ENCODE measurements around the gene FBXL13.
"Not testable (repeated sequence)": the region's sequence is repeated elsewhere in the genome, so short reads cannot be mapped to it uniquely, and the experiment has no call there.

FBXL13 gene

DNA sequence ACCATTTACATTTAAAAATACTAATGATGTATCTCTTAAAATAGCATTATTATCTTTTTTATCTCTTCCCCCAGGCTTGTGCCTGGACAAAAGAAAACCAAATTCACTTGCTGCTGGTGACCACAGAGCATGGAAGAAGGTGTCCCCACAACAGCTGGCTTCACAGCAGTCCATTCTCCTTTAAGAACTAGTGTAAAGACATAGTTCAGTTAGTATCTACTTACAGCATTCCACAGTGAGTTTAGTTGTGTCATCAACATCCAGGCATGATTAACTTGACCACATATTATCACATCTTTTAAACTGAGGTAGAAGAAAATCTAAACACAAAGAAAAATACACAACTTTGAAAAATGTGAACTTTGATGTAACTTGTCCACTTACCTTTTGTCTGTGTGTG, 106.8 kb downstream of the FBXL13 start:
- H3K4me1 ChIP-seq (ENCODE audit: control insufficient read depth, insufficient read depth, low read length, poor library complexity, severe bottlenecking): no peaks in the 10 kb centered on the region
- no peaks in the 10 kb centered on the region for H3K9me3 ChIP-seq (ENCODE audit: control insufficient read depth, low read length)
- no peak overlapping the region for H3K4me3 ChIP-seq (ENCODE audit: extremely low read depth, insufficient read depth, low read length, poor library complexity, severe bottlenecking)
- no peak overlapping the region for H3K27ac ChIP-seq (ENCODE audit: low read depth, low read length, severe bottlenecking)
- H3K36me3 ChIP-seq (ENCODE audit: control insufficient read depth, insufficient read depth, low read length): no peaks in the 10 kb centered on the region

DNA sequence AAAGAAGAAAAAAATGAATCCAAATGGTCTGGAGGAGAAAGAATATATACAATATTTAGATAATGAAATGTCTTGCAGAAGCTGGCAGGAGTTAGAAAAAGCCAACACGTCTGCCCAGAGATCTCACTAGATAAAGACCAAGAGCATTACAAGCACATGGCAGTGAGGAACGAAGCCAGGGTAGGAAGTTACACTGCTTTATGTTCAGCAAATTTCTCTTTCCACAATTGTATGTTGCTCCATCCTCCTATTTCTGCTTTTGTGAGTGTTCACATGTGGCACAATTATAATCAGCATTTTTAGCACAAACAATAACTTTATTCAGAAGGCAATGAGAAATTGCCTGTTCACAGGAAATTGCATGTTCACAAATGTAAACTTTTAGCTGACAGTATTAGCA, 108.1 kb downstream of the FBXL13 start:
- no peak overlapping the region for H3K4me3 ChIP-seq (ENCODE audit: extremely low read depth, insufficient read depth, low read length, poor library complexity, severe bottlenecking)
- no peaks in the 10 kb centered on the region for H3K9me3 ChIP-seq (ENCODE audit: control insufficient read depth, low read length)
- H3K4me1 ChIP-seq (ENCODE audit: control insufficient read depth, insufficient read depth, low read length, poor library complexity, severe bottlenecking): no peaks in the 10 kb centered on the region
- WGBS, 2 experiments (ENCODE audit: insufficient coverage in 2 of 2): 87 to 92% methylated on average over 2 of the region's 2 CpGs
- no peak overlapping the region for H3K27ac ChIP-seq (ENCODE audit: low read depth, low read length, severe bottlenecking)
- H3K36me3 ChIP-seq (ENCODE audit: control insufficient read depth, insufficient read depth, low read length): no peaks in the 10 kb centered on the region

DNA sequence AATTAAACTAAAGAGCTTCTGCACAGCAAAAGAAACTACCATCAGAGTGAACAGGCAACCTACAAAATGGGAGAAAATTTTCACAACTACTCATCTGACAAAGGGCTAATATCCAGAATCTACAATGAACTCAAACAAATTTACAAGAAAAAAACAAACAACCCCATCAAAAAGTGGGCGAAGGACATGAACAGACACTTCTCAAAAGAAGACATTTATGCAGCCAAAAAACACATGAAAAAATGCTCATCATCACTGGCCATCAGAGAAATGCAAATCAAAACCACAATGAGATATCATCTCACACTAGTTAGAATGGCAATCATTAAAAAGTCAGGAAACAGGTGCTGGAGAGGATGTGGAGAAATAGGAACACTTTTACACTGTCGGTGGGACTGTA, 112.6 kb downstream of the FBXL13 start:
- not testable (repeated sequence) for H3K27ac ChIP-seq (ENCODE audit: low read depth, low read length, severe bottlenecking); H3K36me3 ChIP-seq (ENCODE audit: control insufficient read depth, insufficient read depth, low read length); H3K9me3 ChIP-seq (ENCODE audit: control insufficient read depth, low read length); H3K4me3 ChIP-seq (ENCODE audit: extremely low read depth, insufficient read depth, low read length, poor library complexity, severe bottlenecking); H3K4me1 ChIP-seq (ENCODE audit: control insufficient read depth, insufficient read depth, low read length, poor library complexity, severe bottlenecking)
- WGBS, 2 experiments (ENCODE audit: insufficient coverage in 2 of 2): no CpG with 5 or more reads among the region's 2 CpGs

DNA sequence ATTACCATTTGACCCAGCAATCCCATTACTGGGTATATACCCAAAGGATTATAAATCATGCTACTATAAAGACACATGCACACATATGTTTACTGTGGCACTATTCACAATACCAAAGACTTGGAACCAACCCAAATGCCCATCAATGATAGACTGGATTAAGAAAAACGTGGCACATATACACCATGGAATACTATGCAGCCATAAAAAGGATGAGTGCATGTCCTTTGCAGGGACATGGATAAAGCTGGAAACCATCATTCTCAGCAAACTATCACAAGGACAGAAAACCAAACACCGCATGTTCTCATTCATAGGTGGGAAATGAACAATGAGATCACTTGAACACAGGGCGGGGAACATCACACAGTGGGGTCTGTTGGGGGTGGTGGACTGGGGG, 116.6 kb downstream of the FBXL13 start:
- H3K4me3 ChIP-seq (ENCODE audit: extremely low read depth, insufficient read depth, low read length, poor library complexity, severe bottlenecking); H3K27ac ChIP-seq (ENCODE audit: low read depth, low read length, severe bottlenecking); H3K36me3 ChIP-seq (ENCODE audit: control insufficient read depth, insufficient read depth, low read length); H3K4me1 ChIP-seq (ENCODE audit: control insufficient read depth, insufficient read depth, low read length, poor library complexity, severe bottlenecking); H3K9me3 ChIP-seq (ENCODE audit: control insufficient read depth, low read length): not testable (repeated sequence)
- WGBS, 2 experiments (ENCODE audit: insufficient coverage in 2 of 2): 100% methylated on average over 1 of the region's 3 CpGs; no CpG with 5 or more reads in 1 of the 2 experiments

DNA sequence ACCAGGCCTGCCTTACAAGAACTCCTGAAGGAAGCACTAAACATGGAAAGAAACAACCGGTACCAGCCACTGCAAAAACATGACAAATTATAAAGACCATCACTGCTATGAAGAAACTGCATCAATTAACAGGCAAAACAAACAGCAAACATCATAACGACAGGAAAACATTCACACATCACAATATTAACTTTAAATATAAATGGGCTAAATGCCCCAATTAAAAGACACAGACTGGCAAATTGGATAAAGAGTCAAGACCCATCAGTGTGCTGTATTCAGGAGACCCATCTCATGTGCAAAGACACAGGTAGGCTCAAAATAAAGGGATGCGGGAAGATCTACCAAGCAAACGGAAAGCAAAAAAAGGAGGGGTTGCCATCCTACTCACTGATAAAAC, 120.2 kb downstream of the FBXL13 start:
- WGBS, 2 experiments (ENCODE audit: insufficient coverage in 2 of 2): 68 to 70% methylated on average over 2 of the region's 4 CpGs

DNA sequence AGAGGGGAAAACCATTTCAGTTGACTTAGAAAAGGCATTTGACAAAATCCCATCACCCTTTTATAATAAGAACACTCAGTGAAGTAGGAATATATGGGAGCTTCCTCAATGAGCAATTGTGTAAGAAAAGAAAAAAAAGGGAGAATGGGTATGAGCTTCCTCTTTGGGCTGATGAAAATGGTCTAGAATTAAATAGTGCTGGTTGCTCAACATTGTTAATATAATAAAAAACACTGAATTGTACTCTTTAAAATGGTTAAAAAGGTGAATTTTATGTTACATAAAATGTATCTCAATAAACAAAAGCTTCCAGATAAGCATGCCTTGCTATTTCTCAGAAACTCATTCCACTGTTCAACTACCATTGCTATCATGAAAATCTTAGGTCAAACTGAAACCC, 121.2 kb downstream of the FBXL13 start:
- no peak overlapping the region for H3K4me3 ChIP-seq (ENCODE audit: extremely low read depth, insufficient read depth, low read length, poor library complexity, severe bottlenecking)
- H3K4me1 ChIP-seq (ENCODE audit: control insufficient read depth, insufficient read depth, low read length, poor library complexity, severe bottlenecking): no peaks in the 10 kb centered on the region
- H3K9me3 ChIP-seq (ENCODE audit: control insufficient read depth, low read length): no peaks in the 10 kb centered on the region
- H3K36me3 ChIP-seq (ENCODE audit: control insufficient read depth, insufficient read depth, low read length): no peaks in the 10 kb centered on the region
- no peak overlapping the region for H3K27ac ChIP-seq (ENCODE audit: low read depth, low read length, severe bottlenecking)

More for the DNA sequence above, 120.2 kb downstream of the FBXL13 start:
- not testable (repeated sequence) for H3K9me3 ChIP-seq (ENCODE audit: control insufficient read depth, low read length); H3K4me3 ChIP-seq (ENCODE audit: extremely low read depth, insufficient read depth, low read length, poor library complexity, severe bottlenecking); H3K4me1 ChIP-seq (ENCODE audit: control insufficient read depth, insufficient read depth, low read length, poor library complexity, severe bottlenecking); H3K36me3 ChIP-seq (ENCODE audit: control insufficient read depth, insufficient read depth, low read length); H3K27ac ChIP-seq (ENCODE audit: low read depth, low read length, severe bottlenecking)

DNA sequence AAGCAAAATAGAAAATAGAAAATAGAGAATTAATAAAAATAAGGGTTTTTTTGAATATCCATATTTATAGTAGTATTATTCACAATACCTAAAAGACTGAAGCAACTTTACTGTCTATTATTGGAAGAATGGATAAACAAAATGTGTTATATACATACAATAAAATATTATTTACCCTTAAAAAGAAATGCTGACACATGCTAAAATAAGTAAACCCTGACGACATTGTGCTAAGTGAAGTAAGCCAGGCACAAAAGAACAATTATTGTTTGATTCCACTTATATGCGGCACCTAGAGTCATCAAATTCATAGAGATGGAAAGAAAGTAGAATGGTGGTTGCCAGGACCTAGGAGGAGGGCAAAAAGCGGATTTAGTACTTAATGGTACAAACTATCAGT, 122.8 kb downstream of the FBXL13 start:
- no peak overlapping the region for H3K4me3 ChIP-seq (ENCODE audit: extremely low read depth, insufficient read depth, low read length, poor library complexity, severe bottlenecking)
- WGBS, 2 experiments (ENCODE audit: insufficient coverage in 2 of 2): 97 to 100% methylated on average over 3 of the region's 3 CpGs
- H3K4me1 ChIP-seq (ENCODE audit: control insufficient read depth, insufficient read depth, low read length, poor library complexity, severe bottlenecking): no peaks in the 10 kb centered on the region
- no peaks in the 10 kb centered on the region for H3K9me3 ChIP-seq (ENCODE audit: control insufficient read depth, low read length)
- H3K36me3 ChIP-seq (ENCODE audit: control insufficient read depth, insufficient read depth, low read length): no peaks in the 10 kb centered on the region
- H3K27ac ChIP-seq (ENCODE audit: low read depth, low read length, severe bottlenecking): no peak overlapping the region

DNA sequence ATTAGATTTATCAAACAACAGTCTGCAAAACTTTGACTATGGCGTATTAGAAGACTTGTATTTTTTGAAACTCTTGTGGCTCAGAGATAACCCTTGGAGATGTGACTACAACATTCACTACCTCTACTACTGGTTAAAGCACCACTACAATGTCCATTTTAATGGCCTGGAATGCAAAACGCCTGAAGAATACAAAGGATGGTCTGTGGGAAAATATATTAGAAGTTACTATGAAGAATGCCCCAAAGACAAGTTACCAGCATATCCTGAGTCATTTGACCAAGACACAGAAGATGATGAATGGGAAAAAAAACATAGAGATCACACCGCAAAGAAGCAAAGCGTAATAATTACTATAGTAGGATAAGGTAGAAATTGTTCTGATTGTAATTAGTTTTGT, 130.4 kb downstream of the FBXL13 start:
- WGBS, 2 experiments (ENCODE audit: insufficient coverage in 2 of 2): 90 to 100% methylated on average over 2 of the region's 4 CpGs
- Histone ChIP-seq H3K4me1 (ENCODE audit: control insufficient read depth, insufficient read depth, low read length, poor library complexity, severe bottlenecking) (peaks cover 16% of the 10 kb centered on the region), H3K9me3 (ENCODE audit: control insufficient read depth, low read length) (no peaks in the 10 kb centered on the region), H3K36me3 (ENCODE audit: control insufficient read depth, insufficient read depth, low read length) (no peaks in the 10 kb centered on the region), H3K27ac (ENCODE audit: low read depth, low read length, severe bottlenecking) (no peak overlapping the region), H3K4me3 (ENCODE audit: extremely low read depth, insufficient read depth, low read length, poor library complexity, severe bottlenecking) (no peak overlapping the region)

DNA sequence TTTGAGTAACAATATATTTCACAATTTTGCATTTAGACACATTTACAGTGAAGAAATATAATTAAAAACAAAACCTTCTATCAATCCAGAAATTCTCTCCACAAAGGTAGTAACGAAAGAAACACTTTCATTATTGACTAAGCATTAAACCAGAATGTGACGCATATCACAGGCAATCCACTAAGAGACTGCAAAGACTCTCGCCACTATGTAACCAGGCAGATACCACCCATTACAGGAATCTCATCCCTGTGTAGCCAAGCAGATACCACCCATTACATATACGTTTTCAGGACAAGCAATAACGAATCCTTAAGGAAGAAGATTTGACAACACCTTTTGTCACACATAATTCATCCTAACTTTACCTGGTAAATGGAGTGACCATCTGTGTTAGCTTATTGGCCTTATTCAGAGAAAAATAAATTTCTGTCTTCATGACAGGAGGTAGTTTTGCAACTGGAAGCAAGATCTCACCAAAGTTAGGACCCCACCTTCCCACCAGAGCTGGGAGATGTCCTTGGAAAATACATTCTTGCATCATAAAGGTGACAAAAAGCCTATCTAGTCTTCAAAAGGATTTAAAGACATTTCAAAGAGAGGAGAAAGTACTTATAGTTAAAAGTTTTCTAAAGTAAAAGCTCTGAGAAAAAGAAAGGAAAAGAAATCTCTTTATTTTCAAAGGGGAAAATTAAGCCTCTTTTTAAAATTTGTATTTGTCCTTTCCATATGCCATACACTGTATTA, 131.0 kb downstream of the FBXL13 start:
- no peaks in the 10 kb centered on the region for H3K36me3 ChIP-seq (ENCODE audit: control insufficient read depth, insufficient read depth, low read length)
- 30% methylated on average over 5 of the region's 5 CpGs; no CpG with 5 or more reads in 1 of the 2 experiments for WGBS, 2 experiments (ENCODE audit: insufficient coverage in 2 of 2)
- no peak overlapping the region for H3K4me3 ChIP-seq (ENCODE audit: extremely low read depth, insufficient read depth, low read length, poor library complexity, severe bottlenecking)
- H3K4me1 ChIP-seq (ENCODE audit: control insufficient read depth, insufficient read depth, low read length, poor library complexity, severe bottlenecking): peaks cover 21% of the 10 kb centered on the region
- no peaks in the 10 kb centered on the region for H3K9me3 ChIP-seq (ENCODE audit: control insufficient read depth, low read length)
- H3K27ac ChIP-seq (ENCODE audit: low read depth, low read length, severe bottlenecking): no peak overlapping the region

DNA sequence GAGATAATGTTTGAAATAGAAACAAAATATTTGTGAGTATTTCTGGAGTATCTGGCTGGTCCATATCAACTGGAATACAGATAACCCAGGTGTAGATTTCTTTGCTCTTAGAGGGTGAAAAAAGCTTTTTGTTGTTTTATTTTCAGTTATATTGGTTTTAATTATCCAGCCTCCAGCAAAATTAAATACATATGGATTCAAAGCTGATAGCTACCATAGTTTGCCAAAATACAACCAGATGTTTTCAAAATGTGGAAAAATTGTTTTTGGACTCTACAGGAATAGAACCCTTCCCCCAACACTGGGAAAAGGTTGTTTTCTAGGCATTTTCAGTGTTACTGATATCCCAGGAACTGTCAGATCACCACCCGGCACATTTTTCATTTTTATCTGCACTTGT, 131.7 kb downstream of the FBXL13 start:
- Histone ChIP-seq H3K36me3 (ENCODE audit: control insufficient read depth, insufficient read depth, low read length) (no peaks in the 10 kb centered on the region), H3K4me3 (ENCODE audit: extremely low read depth, insufficient read depth, low read length, poor library complexity, severe bottlenecking) (no peak overlapping the region), H3K27ac (ENCODE audit: low read depth, low read length, severe bottlenecking) (no peak overlapping the region), H3K9me3 (ENCODE audit: control insufficient read depth, low read length) (no peaks in the 10 kb centered on the region), H3K4me1 (ENCODE audit: control insufficient read depth, insufficient read depth, low read length, poor library complexity, severe bottlenecking) (peaks cover 22% of the 10 kb centered on the region)
- WGBS, 2 experiments (ENCODE audit: insufficient coverage in 2 of 2): 100% methylated on average over 1 of the region's 1 CpG; no CpG with 5 or more reads in 1 of the 2 experiments

DNA sequence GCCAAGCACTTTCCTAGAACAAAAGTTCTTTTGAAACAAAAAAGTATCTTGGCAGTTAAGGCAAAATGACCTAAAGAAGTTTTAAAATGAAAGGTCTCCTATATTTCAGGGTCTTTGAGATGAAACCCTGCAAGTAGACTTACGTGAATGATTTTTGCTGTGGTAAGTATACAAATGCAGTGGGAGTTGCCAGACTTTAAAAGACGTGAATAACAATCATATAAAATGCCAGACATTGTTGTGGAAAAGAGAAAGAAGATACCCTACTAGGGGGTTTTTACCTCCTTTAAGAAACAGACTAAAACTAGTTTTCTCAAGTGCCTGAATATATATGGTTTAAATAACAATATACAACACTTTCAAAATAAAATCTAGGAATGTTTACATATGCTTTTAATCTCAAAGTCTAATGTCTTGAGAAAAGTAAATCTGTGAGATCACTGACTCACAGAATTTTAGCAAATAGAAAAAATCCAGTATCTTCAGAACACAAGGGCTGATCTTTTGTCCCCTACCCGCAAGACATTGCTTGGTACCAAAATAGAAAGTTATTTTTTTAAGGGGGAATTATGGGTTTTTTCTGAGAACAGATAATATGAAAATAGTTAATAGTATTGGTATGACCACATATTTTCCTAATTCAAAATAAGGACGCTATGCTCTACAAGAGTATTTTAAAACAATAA, 132.3 kb downstream of the FBXL13 start:
- 80% methylated on average over 1 of the region's 4 CpGs; no CpG with 5 or more reads in 1 of the 2 experiments for WGBS, 2 experiments (ENCODE audit: insufficient coverage in 2 of 2)
- Histone ChIP-seq H3K9me3 (ENCODE audit: control insufficient read depth, low read length) (no peaks in the 10 kb centered on the region), H3K27ac (ENCODE audit: low read depth, low read length, severe bottlenecking) (no peak overlapping the region), H3K36me3 (ENCODE audit: control insufficient read depth, insufficient read depth, low read length) (no peaks in the 10 kb centered on the region), H3K4me1 (ENCODE audit: control insufficient read depth, insufficient read depth, low read length, poor library complexity, severe bottlenecking) (peaks cover 22% of the 10 kb centered on the region), H3K4me3 (ENCODE audit: extremely low read depth, insufficient read depth, low read length, poor library complexity, severe bottlenecking) (no peak overlapping the region)

Data from mesodermal cell (in vitro differentiated cells).